Tibial nerve (tissue), 3 donors: ENCODE data around the gene BAIAP3.

Experiments used
- POLR2A ChIP-seq, 2 donors: fragments of 450-650 bp; IDR thresholded peaks; one replicate each; pipeline ENCODE4 v1.6.1; 2017; ENCODE audit warnings: antibody characterized with exemption in 2 of 2, mild to moderate bottlenecking in 2 of 2, moderate library complexity in 2 of 2
- TF ChIP-seq, protein P1 (sequence below), 5 experiments: fragments of 200-600 bp in 3 of 5; fragments of 450-650 bp in 2 of 5; sonication (generic) in 3 of 5; IDR thresholded peaks; one replicate each; pipeline ENCODE4 v1.5.1; 2016 to 2019; ENCODE audit warnings: antibody characterized with exemption in 5 of 5, mild to moderate bottlenecking in 3 of 5, moderate library complexity in 2 of 5

DNA sequence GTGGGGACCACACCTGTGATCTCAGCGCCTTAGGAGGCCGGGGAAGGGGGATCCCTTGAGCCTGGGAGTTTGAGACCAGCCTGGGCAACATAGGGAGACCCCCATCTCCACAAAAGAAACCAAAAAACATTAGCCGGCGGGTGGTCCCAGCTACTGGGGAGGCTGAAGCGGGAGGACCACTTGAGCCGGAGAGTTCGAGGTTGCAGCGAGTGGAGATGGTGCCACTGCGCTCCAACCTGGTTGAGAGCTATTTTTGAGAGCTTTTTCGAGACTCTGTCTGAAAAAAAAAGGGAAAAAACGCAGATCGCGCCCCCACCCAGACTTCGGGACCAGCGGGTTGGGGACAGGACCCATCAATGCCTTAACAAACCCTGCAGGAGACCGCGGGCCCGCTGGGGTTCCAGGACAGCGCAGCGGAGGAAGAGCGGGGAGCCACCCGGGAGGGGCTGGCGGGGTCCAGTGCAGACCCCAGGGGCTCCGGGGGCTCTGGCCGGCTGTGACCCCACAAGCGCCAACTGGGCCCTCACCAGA, 762 bp upstream of the BAIAP3 start:
- TF ChIP-seq, protein P1, sequence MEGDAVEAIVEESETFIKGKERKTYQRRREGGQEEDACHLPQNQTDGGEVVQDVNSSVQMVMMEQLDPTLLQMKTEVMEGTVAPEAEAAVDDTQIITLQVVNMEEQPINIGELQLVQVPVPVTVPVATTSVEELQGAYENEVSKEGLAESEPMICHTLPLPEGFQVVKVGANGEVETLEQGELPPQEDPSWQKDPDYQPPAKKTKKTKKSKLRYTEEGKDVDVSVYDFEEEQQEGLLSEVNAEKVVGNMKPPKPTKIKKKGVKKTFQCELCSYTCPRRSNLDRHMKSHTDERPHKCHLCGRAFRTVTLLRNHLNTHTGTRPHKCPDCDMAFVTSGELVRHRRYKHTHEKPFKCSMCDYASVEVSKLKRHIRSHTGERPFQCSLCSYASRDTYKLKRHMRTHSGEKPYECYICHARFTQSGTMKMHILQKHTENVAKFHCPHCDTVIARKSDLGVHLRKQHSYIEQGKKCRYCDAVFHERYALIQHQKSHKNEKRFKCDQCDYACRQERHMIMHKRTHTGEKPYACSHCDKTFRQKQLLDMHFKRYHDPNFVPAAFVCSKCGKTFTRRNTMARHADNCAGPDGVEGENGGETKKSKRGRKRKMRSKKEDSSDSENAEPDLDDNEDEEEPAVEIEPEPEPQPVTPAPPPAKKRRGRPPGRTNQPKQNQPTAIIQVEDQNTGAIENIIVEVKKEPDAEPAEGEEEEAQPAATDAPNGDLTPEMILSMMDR (IDR thresholded peaks at IDR 0.05), result no peak
- no peak for TF ChIP-seq POLR2A (IDR thresholded peaks at IDR 0.05)
